GM23338 (cell line): ENCODE data around the gene ACSS3. TPM values are rescaled to one million over a fixed set of nuclear protein-coding genes. Genes with fewer than 3 reads are reported as not detected.

Source experiments
- ATAC-seq: fragments of 200-7000 bp; cut with Tn5 transposase; 3 replicates; pipeline ENCODE4 v1.9.1; 2020
- DNase-seq: peaks from one replicate; pipeline ENCODE4 v3.0.0-alpha.2; 2015; ENCODE audit warnings: low spot score
- H2AFZ ChIP-seq: fragments of 200-600 bp; sonication (generic); 2 replicates; pipeline ENCODE4 v1.8.0; 2016; ENCODE audit warnings: antibody characterized with exemption, mild to moderate bottlenecking, moderate library complexity
- H3F3A ChIP-seq: fragments of 200-600 bp; sonication (generic); replicated peaks from 2 replicates; pipeline ENCODE4 v1.8.0; 2017; ENCODE audit warnings: antibody characterized with exemption, mixed run types, low read depth
- H3K27ac ChIP-seq: fragments of 200-600 bp; sonication (generic); 2 replicates; pipeline ENCODE4 v1.6.1; 2016; ENCODE audit warnings: low read depth
- H3K27me3 ChIP-seq: fragments of 200-600 bp; sonication (generic); 2 replicates; pipeline ENCODE4 v1.8.0; 2016; ENCODE audit warnings: mild to moderate bottlenecking, mixed run types, moderate library complexity; ENCODE audit not compliant: insufficient read depth
- H3K36me3 ChIP-seq: fragments of 200-600 bp; sonication (generic); 2 replicates; pipeline ENCODE4 v1.8.0; 2016; ENCODE audit warnings: mild to moderate bottlenecking; ENCODE audit not compliant: insufficient read depth
- H3K4me1 ChIP-seq: fragments of 200-600 bp; sonication (generic); 2 replicates; pipeline ENCODE4 v1.8.0; 2016; ENCODE audit warnings: mild to moderate bottlenecking, moderate library complexity; ENCODE audit not compliant: insufficient read depth
- H3K4me2 ChIP-seq: fragments of 200-600 bp; sonication (generic); 2 replicates; pipeline ENCODE4 v1.7.1; 2017; ENCODE audit warnings: mixed run types
- H3K4me3 ChIP-seq: fragments of 200-600 bp; sonication (generic); 2 replicates; pipeline ENCODE4 v1.6.1; 2016; ENCODE audit warnings: mixed run types
- H3K79me2 ChIP-seq: fragments of 200-600 bp; sonication (generic); replicated peaks from 2 replicates; pipeline ENCODE4 v1.8.0; 2017; ENCODE audit warnings: mild to moderate bottlenecking; ENCODE audit not compliant: insufficient read depth
- H3K9me2 ChIP-seq: fragments of 200-600 bp; sonication (generic); 2 replicates; pipeline ENCODE4 v1.8.0; 2017; ENCODE audit not compliant: insufficient read depth
- H4K20me1 ChIP-seq: fragments of 200-600 bp; sonication (generic); replicated peaks from 2 replicates; pipeline ENCODE4 v1.8.0; 2017; ENCODE audit warnings: mild to moderate bottlenecking; ENCODE audit not compliant: insufficient read depth
- H3K27ac Mint-ChIP-seq: 2 replicates; pipeline ENCODE4 v1.8.0; 2020; ENCODE audit warnings: inconsistent platforms, mild to moderate bottlenecking, moderate library complexity, mixed read lengths
- H3K27me3 Mint-ChIP-seq: 3 replicates; pipeline ENCODE4 v1.8.0; 2022; ENCODE audit warnings: low read depth, mild to moderate bottlenecking, moderate library complexity, mixed read lengths, inconsistent platforms; ENCODE audit not compliant: insufficient read depth, poor library complexity
- H3K36me3 Mint-ChIP-seq: 3 replicates; pipeline ENCODE4 v1.8.0; 2021; ENCODE audit warnings: low read depth, mild to moderate bottlenecking, inconsistent platforms, moderate library complexity, mixed read lengths
- H3K4me1 Mint-ChIP-seq: 3 replicates; pipeline ENCODE4 v1.8.0; 2020; ENCODE audit warnings: mild to moderate bottlenecking, inconsistent platforms, mixed read lengths
- H3K4me3 Mint-ChIP-seq: 3 replicates; pipeline ENCODE4 v1.8.0; 2021; ENCODE audit warnings: moderate library complexity, mild to moderate bottlenecking, inconsistent platforms, mixed read lengths
- H3K9me3 Mint-ChIP-seq: 3 replicates; pipeline ENCODE4 v1.8.0; 2020; ENCODE audit warnings: moderate library complexity, mild to moderate bottlenecking, inconsistent platforms, mixed read lengths
- CREB1 ChIP-seq: fragments of 250-450 bp; sonication (Bioruptor Pico); IDR thresholded peaks from 2 replicates; pipeline ENCODE4 v1.5.0; 2020; ENCODE audit warnings: low read depth, mild to moderate bottlenecking, moderate library complexity
- EZH2 ChIP-seq: fragments of 200-600 bp; sonication (generic); IDR thresholded peaks from one replicate; pipeline ENCODE4 v1.8.0; 2017; ENCODE audit warnings: antibody characterized with exemption, mild to moderate bottlenecking, low read depth; ENCODE audit not compliant: unreplicated experiment
- EZH2phosphoT487 ChIP-seq: fragments of 200-600 bp; sonication (generic); IDR thresholded peaks from one replicate; pipeline ENCODE4 v1.8.1; 2018; ENCODE audit warnings: antibody characterized with exemption; ENCODE audit not compliant: unreplicated experiment
- JUNB ChIP-seq: IDR thresholded peaks from one replicate; pipeline ENCODE4 v1.6.1; 2016; ENCODE audit warnings: antibody characterized with exemption; ENCODE audit not compliant: unreplicated experiment
- NANOG ChIP-seq: IDR thresholded peaks from 2 replicates; pipeline ENCODE4 v1.6.1; 2016; ENCODE audit warnings: antibody characterized with exemption, borderline replicate concordance
- POLR2AphosphoS5 ChIP-seq: IDR thresholded peaks from 2 replicates; pipeline ENCODE4 v1.6.1; 2016; ENCODE audit warnings: antibody characterized with exemption, low read depth
- STAT1 ChIP-seq: IDR thresholded peaks from one replicate; pipeline ENCODE4 v1.6.1; 2016; ENCODE audit warnings: antibody characterized with exemption; ENCODE audit not compliant: unreplicated experiment
- ZNF114 ChIP-seq: fragments of 250-450 bp; sonication (Bioruptor Pico); IDR thresholded peaks from 2 replicates; pipeline ENCODE4 v1.5.0; 2020; ENCODE audit warnings: mild to moderate bottlenecking, moderate library complexity
- ZNF331 ChIP-seq: fragments of 250-450 bp; sonication (Bioruptor Pico); IDR thresholded peaks from 2 replicates; pipeline ENCODE4 v1.5.0; 2020; ENCODE audit warnings: low read depth, mild to moderate bottlenecking, moderate library complexity
- polyA plus RNA-seq: library from polyadenylated mRNA; unstranded; fragments of >200 nt; fragmentation: Nextera tagmentation; extraction: Ambion mirVana; gene quantifications from 2 replicates; pipeline ENCODE4 v1.2.1, GENCODE V29; 2016
- total RNA-seq: library from RNA; depleted of rRNA; stranded (reverse); fragments of >200 nt; shearing (Covaris generic); gene quantifications from 2 replicates; pipeline ENCODE4 v1.2.3, GENCODE V29; 2014
- TF ChIP-seq, protein P1 (sequence below), 2 experiments: fragments of 200-600 bp in 1 of 2; sonication (generic) in 1 of 2; conservative IDR thresholded peaks; 2 replicates each; pipeline versions ENCODE4 v1.5.1 to v1.6.1; 2016 to 2017; ENCODE audit warnings: antibody characterized with exemption in 2 of 2, low read depth in 2 of 2, mild to moderate bottlenecking in 2 of 2, moderate library complexity in 1 of 2
- TF ChIP-seq, protein P2 (sequence below): IDR thresholded peaks from 2 replicates; pipeline ENCODE4 v1.6.1; 2016; ENCODE audit warnings: antibody characterized with exemption
- TF ChIP-seq, protein P3 (sequence below): fragments of 250-450 bp; sonication (Bioruptor Pico); IDR thresholded peaks from 2 replicates; pipeline ENCODE4 v1.5.0; 2020; ENCODE audit warnings: mild to moderate bottlenecking, moderate library complexity
- TF ChIP-seq, protein P4 (sequence below): IDR thresholded peaks from one replicate; pipeline ENCODE4 v1.6.1; 2018; ENCODE audit warnings: antibody characterized with exemption; ENCODE audit not compliant: unreplicated experiment

The ACSS3 gene
- total and polyA plus RNA-seq, 2 experiments from 2014 or later = 7.4 to 28.9 TPM

DNA sequence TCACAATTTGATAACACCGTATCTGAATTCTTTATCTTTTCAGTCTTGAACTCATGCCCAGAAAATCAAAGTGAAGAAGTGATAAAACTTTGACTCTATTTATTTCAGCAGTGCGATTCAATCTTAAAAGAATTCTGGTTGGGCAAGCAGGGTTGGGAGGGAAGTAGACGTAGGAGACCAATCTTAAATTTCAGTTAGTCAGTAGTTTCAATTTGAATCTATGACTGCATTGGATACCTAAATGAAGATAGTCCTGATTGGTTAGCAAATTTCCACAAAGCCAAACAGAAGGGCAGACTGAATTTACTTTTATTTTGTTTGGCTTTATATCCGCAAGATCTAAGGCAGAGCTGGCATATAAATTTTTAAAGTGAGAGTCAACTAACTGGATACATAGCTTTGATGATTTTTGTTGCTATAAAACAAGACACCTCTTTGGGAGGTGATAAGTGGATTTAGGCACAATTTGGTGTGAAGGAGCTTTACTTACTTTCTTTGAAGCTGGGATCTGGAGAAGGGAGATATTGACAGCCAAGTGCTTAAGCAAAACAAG lies 2.6 kb downstream of the ACSS3 start:
- Histone ChIP-seq H3K27ac (no peak overlapping the region), H3K27me3 (no peaks in the 10 kb centered on the region), H3K36me3 (no peaks in the 10 kb centered on the region), H2AFZ (no peak overlapping the region), H4K20me1 (no peaks in the 10 kb centered on the region), H3K4me3 (no peak overlapping the region), H3K4me2 (peak overlapping the region; percentile 95; the same call in 1 of the 2 replicates), H3F3A (no peaks in the 10 kb centered on the region), H3K79me2 (peaks cover 43% of the 10 kb centered on the region), H3K4me1 (peaks cover 54% of the 10 kb centered on the region), H3K9me2 (no peaks in the 10 kb centered on the region)
- H3K4me3 Mint-ChIP-seq = peak overlapping the region; percentile 86; the same call in 1 of the 3 replicates
- peaks cover 78% of the 10 kb centered on the region for H3K4me1 Mint-ChIP-seq
- H3K27ac Mint-ChIP-seq = no peak overlapping the region
- ATAC-seq (no peak), DNase-seq (no peak)
- no peaks in the 10 kb centered on the region for H3K9me3 Mint-ChIP-seq
- TF ChIP-seq NANOG (no peak), ZNF331 (no peak), EZH2phosphoT487 (no peak), ZNF114 (CRISPR knock-in tag) (no peak), POLR2AphosphoS5 (no peak), STAT1 (no peak), EZH2 (no peak), JUNB (no peak), CREB1 (CRISPR knock-in tag) (no peak)
- TF ChIP-seq, protein P1, sequence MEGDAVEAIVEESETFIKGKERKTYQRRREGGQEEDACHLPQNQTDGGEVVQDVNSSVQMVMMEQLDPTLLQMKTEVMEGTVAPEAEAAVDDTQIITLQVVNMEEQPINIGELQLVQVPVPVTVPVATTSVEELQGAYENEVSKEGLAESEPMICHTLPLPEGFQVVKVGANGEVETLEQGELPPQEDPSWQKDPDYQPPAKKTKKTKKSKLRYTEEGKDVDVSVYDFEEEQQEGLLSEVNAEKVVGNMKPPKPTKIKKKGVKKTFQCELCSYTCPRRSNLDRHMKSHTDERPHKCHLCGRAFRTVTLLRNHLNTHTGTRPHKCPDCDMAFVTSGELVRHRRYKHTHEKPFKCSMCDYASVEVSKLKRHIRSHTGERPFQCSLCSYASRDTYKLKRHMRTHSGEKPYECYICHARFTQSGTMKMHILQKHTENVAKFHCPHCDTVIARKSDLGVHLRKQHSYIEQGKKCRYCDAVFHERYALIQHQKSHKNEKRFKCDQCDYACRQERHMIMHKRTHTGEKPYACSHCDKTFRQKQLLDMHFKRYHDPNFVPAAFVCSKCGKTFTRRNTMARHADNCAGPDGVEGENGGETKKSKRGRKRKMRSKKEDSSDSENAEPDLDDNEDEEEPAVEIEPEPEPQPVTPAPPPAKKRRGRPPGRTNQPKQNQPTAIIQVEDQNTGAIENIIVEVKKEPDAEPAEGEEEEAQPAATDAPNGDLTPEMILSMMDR (conservative IDR thresholded peaks at IDR 0.05; ENCODE audit: low read depth in 2 of 2) = no peak
- TF ChIP-seq, protein P2, sequence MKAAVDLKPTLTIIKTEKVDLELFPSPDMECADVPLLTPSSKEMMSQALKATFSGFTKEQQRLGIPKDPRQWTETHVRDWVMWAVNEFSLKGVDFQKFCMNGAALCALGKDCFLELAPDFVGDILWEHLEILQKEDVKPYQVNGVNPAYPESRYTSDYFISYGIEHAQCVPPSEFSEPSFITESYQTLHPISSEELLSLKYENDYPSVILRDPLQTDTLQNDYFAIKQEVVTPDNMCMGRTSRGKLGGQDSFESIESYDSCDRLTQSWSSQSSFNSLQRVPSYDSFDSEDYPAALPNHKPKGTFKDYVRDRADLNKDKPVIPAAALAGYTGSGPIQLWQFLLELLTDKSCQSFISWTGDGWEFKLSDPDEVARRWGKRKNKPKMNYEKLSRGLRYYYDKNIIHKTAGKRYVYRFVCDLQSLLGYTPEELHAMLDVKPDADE = no peak
- TF ChIP-seq, protein P3, sequence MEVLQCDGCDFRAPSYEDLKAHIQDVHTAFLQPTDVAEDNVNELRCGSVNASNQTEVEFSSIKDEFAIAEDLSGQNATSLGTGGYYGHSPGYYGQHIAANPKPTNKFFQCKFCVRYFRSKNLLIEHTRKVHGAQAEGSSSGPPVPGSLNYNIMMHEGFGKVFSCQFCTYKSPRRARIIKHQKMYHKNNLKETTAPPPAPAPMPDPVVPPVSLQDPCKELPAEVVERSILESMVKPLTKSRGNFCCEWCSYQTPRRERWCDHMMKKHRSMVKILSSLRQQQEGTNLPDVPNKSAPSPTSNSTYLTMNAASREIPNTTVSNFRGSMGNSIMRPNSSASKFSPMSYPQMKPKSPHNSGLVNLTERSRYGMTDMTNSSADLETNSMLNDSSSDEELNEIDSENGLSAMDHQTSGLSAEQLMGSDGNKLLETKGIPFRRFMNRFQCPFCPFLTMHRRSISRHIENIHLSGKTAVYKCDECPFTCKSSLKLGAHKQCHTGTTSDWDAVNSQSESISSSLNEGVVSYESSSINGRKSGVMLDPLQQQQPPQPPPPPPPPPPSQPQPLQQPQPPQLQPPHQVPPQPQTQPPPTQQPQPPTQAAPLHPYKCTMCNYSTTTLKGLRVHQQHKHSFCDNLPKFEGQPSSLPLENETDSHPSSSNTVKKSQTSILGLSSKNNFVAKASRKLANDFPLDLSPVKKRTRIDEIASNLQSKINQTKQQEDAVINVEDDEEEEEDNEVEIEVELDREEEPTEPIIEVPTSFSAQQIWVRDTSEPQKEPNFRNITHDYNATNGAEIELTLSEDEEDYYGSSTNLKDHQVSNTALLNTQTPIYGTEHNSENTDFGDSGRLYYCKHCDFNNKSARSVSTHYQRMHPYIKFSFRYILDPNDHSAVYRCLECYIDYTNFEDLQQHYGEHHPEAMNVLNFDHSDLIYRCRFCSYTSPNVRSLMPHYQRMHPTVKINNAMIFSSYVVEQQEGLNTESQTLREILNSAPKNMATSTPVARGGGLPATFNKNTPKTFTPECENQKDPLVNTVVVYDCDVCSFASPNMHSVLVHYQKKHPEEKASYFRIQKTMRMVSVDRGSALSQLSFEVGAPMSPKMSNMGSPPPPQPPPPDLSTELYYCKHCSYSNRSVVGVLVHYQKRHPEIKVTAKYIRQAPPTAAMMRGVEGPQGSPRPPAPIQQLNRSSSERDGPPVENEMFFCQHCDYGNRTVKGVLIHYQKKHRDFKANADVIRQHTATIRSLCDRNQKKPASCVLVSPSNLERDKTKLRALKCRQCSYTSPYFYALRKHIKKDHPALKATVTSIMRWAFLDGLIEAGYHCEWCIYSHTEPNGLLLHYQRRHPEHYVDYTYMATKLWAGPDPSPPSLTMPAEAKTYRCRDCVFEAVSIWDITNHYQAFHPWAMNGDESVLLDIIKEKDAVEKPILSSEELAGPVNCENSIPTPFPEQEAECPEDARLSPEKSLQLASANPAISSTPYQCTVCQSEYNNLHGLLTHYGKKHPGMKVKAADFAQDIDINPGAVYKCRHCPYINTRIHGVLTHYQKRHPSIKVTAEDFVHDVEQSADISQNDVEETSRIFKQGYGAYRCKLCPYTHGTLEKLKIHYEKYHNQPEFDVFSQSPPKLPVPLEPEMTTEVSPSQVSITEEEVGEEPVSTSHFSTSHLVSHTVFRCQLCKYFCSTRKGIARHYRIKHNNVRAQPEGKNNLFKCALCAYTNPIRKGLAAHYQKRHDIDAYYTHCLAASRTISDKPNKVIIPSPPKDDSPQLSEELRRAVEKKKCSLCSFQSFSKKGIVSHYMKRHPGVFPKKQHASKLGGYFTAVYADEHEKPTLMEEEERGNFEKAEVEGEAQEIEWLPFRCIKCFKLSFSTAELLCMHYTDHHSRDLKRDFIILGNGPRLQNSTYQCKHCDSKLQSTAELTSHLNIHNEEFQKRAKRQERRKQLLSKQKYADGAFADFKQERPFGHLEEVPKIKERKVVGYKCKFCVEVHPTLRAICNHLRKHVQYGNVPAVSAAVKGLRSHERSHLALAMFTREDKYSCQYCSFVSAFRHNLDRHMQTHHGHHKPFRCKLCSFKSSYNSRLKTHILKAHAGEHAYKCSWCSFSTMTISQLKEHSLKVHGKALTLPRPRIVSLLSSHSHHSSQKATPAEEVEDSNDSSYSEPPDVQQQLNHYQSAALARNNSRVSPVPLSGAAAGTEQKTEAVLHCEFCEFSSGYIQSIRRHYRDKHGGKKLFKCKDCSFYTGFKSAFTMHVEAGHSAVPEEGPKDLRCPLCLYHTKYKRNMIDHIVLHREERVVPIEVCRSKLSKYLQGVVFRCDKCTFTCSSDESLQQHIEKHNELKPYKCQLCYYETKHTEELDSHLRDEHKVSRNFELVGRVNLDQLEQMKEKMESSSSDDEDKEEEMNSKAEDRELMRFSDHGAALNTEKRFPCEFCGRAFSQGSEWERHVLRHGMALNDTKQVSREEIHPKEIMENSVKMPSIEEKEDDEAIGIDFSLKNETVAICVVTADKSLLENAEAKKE (CRISPR knock-in tag) = no peak
- TF ChIP-seq, protein P4, sequence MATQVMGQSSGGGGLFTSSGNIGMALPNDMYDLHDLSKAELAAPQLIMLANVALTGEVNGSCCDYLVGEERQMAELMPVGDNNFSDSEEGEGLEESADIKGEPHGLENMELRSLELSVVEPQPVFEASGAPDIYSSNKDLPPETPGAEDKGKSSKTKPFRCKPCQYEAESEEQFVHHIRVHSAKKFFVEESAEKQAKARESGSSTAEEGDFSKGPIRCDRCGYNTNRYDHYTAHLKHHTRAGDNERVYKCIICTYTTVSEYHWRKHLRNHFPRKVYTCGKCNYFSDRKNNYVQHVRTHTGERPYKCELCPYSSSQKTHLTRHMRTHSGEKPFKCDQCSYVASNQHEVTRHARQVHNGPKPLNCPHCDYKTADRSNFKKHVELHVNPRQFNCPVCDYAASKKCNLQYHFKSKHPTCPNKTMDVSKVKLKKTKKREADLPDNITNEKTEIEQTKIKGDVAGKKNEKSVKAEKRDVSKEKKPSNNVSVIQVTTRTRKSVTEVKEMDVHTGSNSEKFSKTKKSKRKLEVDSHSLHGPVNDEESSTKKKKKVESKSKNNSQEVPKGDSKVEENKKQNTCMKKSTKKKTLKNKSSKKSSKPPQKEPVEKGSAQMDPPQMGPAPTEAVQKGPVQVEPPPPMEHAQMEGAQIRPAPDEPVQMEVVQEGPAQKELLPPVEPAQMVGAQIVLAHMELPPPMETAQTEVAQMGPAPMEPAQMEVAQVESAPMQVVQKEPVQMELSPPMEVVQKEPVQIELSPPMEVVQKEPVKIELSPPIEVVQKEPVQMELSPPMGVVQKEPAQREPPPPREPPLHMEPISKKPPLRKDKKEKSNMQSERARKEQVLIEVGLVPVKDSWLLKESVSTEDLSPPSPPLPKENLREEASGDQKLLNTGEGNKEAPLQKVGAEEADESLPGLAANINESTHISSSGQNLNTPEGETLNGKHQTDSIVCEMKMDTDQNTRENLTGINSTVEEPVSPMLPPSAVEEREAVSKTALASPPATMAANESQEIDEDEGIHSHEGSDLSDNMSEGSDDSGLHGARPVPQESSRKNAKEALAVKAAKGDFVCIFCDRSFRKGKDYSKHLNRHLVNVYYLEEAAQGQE = no peak
- no peaks in the 10 kb centered on the region for H3K36me3 Mint-ChIP-seq
- H3K27me3 Mint-ChIP-seq = peaks cover 3% of the 10 kb centered on the region
